ENCODE measurements around the gene ALDH3A1.

ALDH3A1 gene

DNA sequence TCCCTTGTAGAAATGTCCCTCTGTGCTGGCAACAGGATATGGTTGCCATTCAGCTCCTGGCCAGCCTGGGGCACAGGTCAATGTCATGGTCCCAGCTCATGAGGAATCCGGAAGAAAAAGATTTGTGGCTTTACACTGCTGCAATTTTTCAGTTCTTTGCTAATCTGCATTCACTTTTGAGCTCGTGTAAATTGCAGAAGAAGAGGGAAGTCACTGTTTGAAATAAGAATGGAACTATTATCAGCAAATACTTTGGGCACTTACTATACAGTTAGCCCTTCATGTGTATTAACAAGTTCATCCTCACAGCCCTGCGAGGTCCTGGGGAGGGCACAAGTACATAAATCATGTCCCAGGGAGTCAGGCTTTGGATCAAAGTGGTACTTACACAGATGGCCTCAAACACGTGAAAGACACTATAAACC lies 45.9 kb downstream of the ALDH3A1 start:
- DNase-seq, result no peak
